Vein endothelial cell (primary cell): ENCODE data around the gene LSAMP. TPM values are rescaled to one million over a fixed set of nuclear protein-coding genes. Genes with fewer than 3 reads are reported as not detected.

ENCODE experiments used
- small RNA-seq: library from RNA; depleted of rRNA; stranded (forward); fragments of <200 nt; gene quantifications from one replicate; pipeline ENCODE3, GENCODE V24; 2012
- total RNA-seq: library from RNA; depleted of rRNA; stranded (reverse); fragments of >200 nt; gene quantifications from 2 replicates; pipeline ENCODE4 v1.2.3, GENCODE V29; 2012

LSAMP gene
- 0.10 and 0.33 TPM in 2 replicates for total RNA-seq

DNA sequence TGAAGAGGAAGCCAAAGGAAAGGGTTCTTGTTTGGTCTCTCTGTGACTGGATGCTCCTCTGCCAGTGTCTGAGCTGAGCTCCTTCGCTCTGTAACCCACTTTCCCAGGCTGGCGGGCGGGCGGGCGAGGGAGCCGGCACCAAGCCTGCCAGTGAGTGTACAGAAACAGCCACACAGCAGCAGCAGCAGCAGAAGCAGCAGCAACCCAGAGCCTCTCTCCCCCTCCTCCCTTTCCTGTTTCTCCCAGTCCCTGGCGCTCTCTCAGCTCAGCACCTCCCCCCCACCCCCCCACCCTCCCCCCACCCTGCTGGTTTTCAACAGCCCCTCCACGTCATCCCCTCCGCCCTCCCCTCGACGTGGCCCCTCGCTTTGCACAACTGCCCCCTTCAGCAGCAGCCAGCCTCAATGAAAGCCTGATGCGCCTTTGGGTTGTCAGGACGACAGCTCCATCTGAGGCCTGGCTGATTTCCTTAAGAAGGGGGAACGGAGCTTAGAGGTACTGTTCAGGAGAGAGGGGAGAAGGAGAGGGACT is at the start of gene LSAMP:
TSS of gene LSAMP (minus strand) at position 177 of the 531 bp plus-strand sequence.

Small RNAs within 50 kb of the gene (small RNA-seq; reads per million reads assigned to genes)
- gene RN7SL815P, result not detected
